CD14-positive monocyte (primary cell): ENCODE data around the gene CGRRF1. TPM values are rescaled to one million over a fixed set of nuclear protein-coding genes. Genes with fewer than 3 reads are reported as not detected.

Experiments used
- DNase-seq, 3 donors: peaks; one replicate each; pipeline ENCODE4 v3.0.0-alpha.2; 2011 to 2022
- H2AFZ ChIP-seq: 2 replicates; pipeline ENCODE4 v1.6.0; 2012; ENCODE audit warnings: mild to moderate bottlenecking, low read depth, low read length, inconsistent platforms; ENCODE audit not compliant: insufficient read depth, poor library complexity, severe bottlenecking
- H3K27ac ChIP-seq, 2 donors: 1 replicate in 1 of 2; 2 replicates in 1 of 2; pipeline ENCODE4 v1.5.1; 2012 to 2013; ENCODE audit warnings: low read length in 2 of 2, control low read depth in 1 of 2, inconsistent platforms in 1 of 2, low read depth in 1 of 2, mild to moderate bottlenecking in 1 of 2
- H3K27me3 ChIP-seq, 2 donors: one replicate each; pipeline versions ENCODE4 v1.6.0 to v1.6.1; 2011 to 2013; ENCODE audit warnings: low read length in 2 of 2; ENCODE audit not compliant: control insufficient read depth in 2 of 2, insufficient read depth in 2 of 2
- H3K36me3 ChIP-seq, 2 donors: replicated peaks in 1 of 2; 1 replicate in 1 of 2; 2 replicates in 1 of 2; pipeline versions ENCODE4 v1.5.1 to v1.6.1; 2012 to 2013; ENCODE audit warnings: low read length in 2 of 2, control low read depth in 1 of 2, inconsistent platforms in 1 of 2, mild to moderate bottlenecking in 1 of 2; ENCODE audit not compliant: insufficient read depth in 2 of 2, control insufficient read depth in 1 of 2
- H3K4me1 ChIP-seq, 2 donors: 1 replicate in 1 of 2; 2 replicates in 1 of 2; pipeline versions ENCODE4 v1.5.1 to v1.6.1; 2012 to 2013; ENCODE audit warnings: low read length in 2 of 2, control low read depth in 1 of 2, inconsistent platforms in 1 of 2, mild to moderate bottlenecking in 1 of 2, moderate library complexity in 1 of 2; ENCODE audit not compliant: insufficient read depth in 2 of 2, control insufficient read depth in 1 of 2
- H3K4me2 ChIP-seq: replicated peaks from 2 replicates; pipeline ENCODE3; 2012; ENCODE audit warnings: low read length, moderate library complexity, mild to moderate bottlenecking; ENCODE audit not compliant: poor library complexity, severe bottlenecking; ENCODE audit errors: extremely low read depth
- H3K4me3 ChIP-seq, 3 experiments: fragments of 200-600 bp in 1 of 3; sonication (generic) in 1 of 3; replicated peaks in 1 of 3; 1 replicate in 2 of 3; 2 replicates in 1 of 3; pipeline ENCODE4 v1.5.1; 2011 to 2013; ENCODE audit warnings: low read length in 3 of 3, mild to moderate bottlenecking in 3 of 3, control low read depth in 2 of 3, low read depth in 2 of 3, inconsistent platforms in 1 of 3, moderate library complexity in 1 of 3
- H3K79me2 ChIP-seq: 2 replicates; pipeline ENCODE4 v1.6.0; 2012; ENCODE audit warnings: mild to moderate bottlenecking, control low read depth, inconsistent platforms, low read length, moderate library complexity; ENCODE audit not compliant: insufficient read depth
- H3K9ac ChIP-seq: 2 replicates; pipeline ENCODE4 v1.6.0; 2017; ENCODE audit warnings: low read length, mild to moderate bottlenecking; ENCODE audit not compliant: insufficient read depth, poor library complexity, severe bottlenecking
- H3K9me3 ChIP-seq, 2 donors: replicated peaks in 1 of 2; 1 replicate in 1 of 2; 2 replicates in 1 of 2; pipeline versions ENCODE4 v1.5.1 to v1.6.1; 2012 to 2013; ENCODE audit warnings: low read length in 2 of 2, control low read depth in 1 of 2; ENCODE audit not compliant: control insufficient read depth in 1 of 2, insufficient read depth in 1 of 2
- H4K20me1 ChIP-seq: 2 replicates; pipeline ENCODE4 v1.6.0; 2012; ENCODE audit warnings: mild to moderate bottlenecking, low read length, control low read depth, moderate library complexity; ENCODE audit not compliant: insufficient read depth
- H3K27ac Mint-ChIP-seq, 7 donors: one replicate each; pipeline ENCODE4 v1.8.0; 2020; ENCODE audit warnings: mild to moderate bottlenecking in 7 of 7, mixed read lengths in 7 of 7, moderate library complexity in 6 of 7, inconsistent platforms in 2 of 7
- H3K27me3 Mint-ChIP-seq, 3 donors: one replicate each; pipeline ENCODE4 v1.8.0; 2021 to 2022; ENCODE audit warnings: low read depth in 3 of 3, mild to moderate bottlenecking in 3 of 3, mixed read lengths in 3 of 3, moderate library complexity in 3 of 3, inconsistent platforms in 1 of 3
- H3K36me3 Mint-ChIP-seq, 2 donors: one replicate each; pipeline ENCODE4 v1.8.0; 2020; ENCODE audit warnings: mixed read lengths in 2 of 2, inconsistent platforms in 1 of 2, mild to moderate bottlenecking in 1 of 2
- H3K4me1 Mint-ChIP-seq: one replicate; pipeline ENCODE4 v1.8.0; 2020; ENCODE audit warnings: mild to moderate bottlenecking, mixed read lengths
- H3K4me3 Mint-ChIP-seq, 2 donors: one replicate each; pipeline ENCODE4 v1.8.0; 2020; ENCODE audit warnings: mild to moderate bottlenecking in 2 of 2, mixed read lengths in 2 of 2, moderate library complexity in 1 of 2
- H3K9me3 Mint-ChIP-seq, 7 donors: one replicate each; pipeline ENCODE4 v1.8.0; 2020 to 2022; ENCODE audit warnings: mixed read lengths in 7 of 7, mild to moderate bottlenecking in 6 of 7, moderate library complexity in 6 of 7, inconsistent platforms in 2 of 7
- CTCF ChIP-seq: fragments of 200-600 bp; IDR thresholded peaks from one replicate; pipeline ENCODE4 v1.8.0; 2022; ENCODE audit warnings: antibody characterized with exemption, mild to moderate bottlenecking
- WGBS: methylation state at CpG from one replicate; pipeline ENCODE4 v1.1.5; 2013; ENCODE audit warnings: missing lambda C conversion rate; ENCODE audit not compliant: insufficient coverage; 5-methylcytosine and 5-hydroxymethylcytosine counted together
- intact Hi-C, 2 donors: fragments of 100-400 bp; cut with micrococcal nuclease; formaldehyde crosslinking; loops; one replicate each; pipeline versions ENCODE4 v1.15.0 to v1.15.1; 2023
- polyA plus RNA-seq, 3 donors: library from polyadenylated mRNA; depleted of rRNA in 1 of 3; unstranded in 2 of 3; stranded (reverse) in 1 of 3; fragments of 300-500 nt in 2 of 3; fragments of >200 nt in 1 of 3; fragmentation: Illumina TruSeq in 2 of 3; gene quantifications; 1 replicate in 2 of 3; 2 replicates in 1 of 3; pipeline ENCODE4 v1.2.3, GENCODE V29; 2012 to 2021

CGRRF1 gene
- polyA plus RNA-seq, 3 donors, result 5.8 to 19.4 (median 18.6) TPM

- Mint-ChIP-seq H3K4me1 (no peaks in the 10 kb centered on the region), H3K9me3 (no peaks in the 10 kb centered on the region), H3K4me3 (no peak overlapping the region), H3K27me3 (no peaks in the 10 kb centered on the region), H3K36me3 (peaks cover 29 to 43% of the 10 kb centered on the region in 2 donors), H3K27ac (no peak overlapping the region)
- Histone ChIP-seq H3K36me3 (peaks cover 20 to 38% of the 10 kb centered on the region in 2 donors), H3K4me3 (no peak overlapping the region), H3K79me2 (no peaks in the 10 kb centered on the region), H3K27ac (no peak overlapping the region), H2AFZ (no peak overlapping the region), H3K9me3 (no peaks in the 10 kb centered on the region), H3K27me3 (no peaks in the 10 kb centered on the region), H3K9ac (no peak overlapping the region), H3K4me1 (no peaks in the 10 kb centered on the region), H4K20me1 (no peaks in the 10 kb centered on the region), H3K4me2 (no peak overlapping the region)
- intact Hi-C loops, result no loop called here
- no peak for DNase-seq
- WGBS, result no CpG with 5 or more reads among the region's 2 CpGs
- TF ChIP-seq CTCF, result no peak
These were observed 27.9 kb downstream of the CGRRF1 start for GRCh38 chr14:54537651-54538050.

GRCh38 chr14:54538055-54538454 lies 28.3 kb downstream of the CGRRF1 start:
- Histone ChIP-seq H3K9me3 (no peaks in the 10 kb centered on the region), H3K27ac (no peak overlapping the region), H2AFZ (no peak overlapping the region), H3K4me1 (no peaks in the 10 kb centered on the region), H3K4me3 (no peak overlapping the region), H3K79me2 (no peaks in the 10 kb centered on the region), H3K27me3 (no peaks in the 10 kb centered on the region), H3K9ac (no peak overlapping the region), H3K4me2 (no peak overlapping the region), H4K20me1 (no peaks in the 10 kb centered on the region), H3K36me3 (peaks cover 20 to 38% of the 10 kb centered on the region in 2 donors)
- no peak for DNase-seq
- 100% methylated on average over 1 of the region's 3 CpGs for WGBS
- no peak for TF ChIP-seq CTCF
- H3K9me3 Mint-ChIP-seq, result no peaks in the 10 kb centered on the region
- intact Hi-C loops, result no loop called here
- H3K27ac Mint-ChIP-seq, result no peak overlapping the region
- no peak overlapping the region for H3K4me3 Mint-ChIP-seq
- H3K4me1 Mint-ChIP-seq, result no peaks in the 10 kb centered on the region
- H3K36me3 Mint-ChIP-seq, result peaks cover 29 to 40% of the 10 kb centered on the region in 2 donors
- H3K27me3 Mint-ChIP-seq, result no peaks in the 10 kb centered on the region
